H7 (cell line): Measurements from ENCODE around the gene REX1BD. TPM values are rescaled to one million over a fixed set of nuclear protein-coding genes. Genes with fewer than 3 reads are reported as not detected.

ENCODE experiments used
- DNase-seq: peaks from one replicate; pipeline ENCODE4 v3.0.0; 2012
- H3K27me3 ChIP-seq: 2 replicates; pipeline ENCODE4 v1.6.0; 2011; ENCODE audit warnings: mild to moderate bottlenecking, low read length; ENCODE audit not compliant: control insufficient read depth, insufficient read depth
- H3K36me3 ChIP-seq: replicated peaks from 2 replicates; pipeline ENCODE4 v1.5.1; 2011; ENCODE audit warnings: low read length; ENCODE audit not compliant: control insufficient read depth, insufficient read depth
- H3K4me3 ChIP-seq: 2 replicates; pipeline ENCODE4 v1.5.1; 2011; ENCODE audit warnings: low read depth, mild to moderate bottlenecking, control low read depth, low read length, moderate library complexity; ENCODE audit not compliant: insufficient read depth
- total RNA-seq: library from RNA; depleted of rRNA; stranded (reverse); fragments of >200 nt; shearing (Covaris generic); gene quantifications from 2 replicates; pipeline ENCODE4 v1.2.3, GENCODE V29; 2014

The REX1BD gene
- total RNA-seq, 1 experiment from 2014 or later = 117 TPM

DNA sequence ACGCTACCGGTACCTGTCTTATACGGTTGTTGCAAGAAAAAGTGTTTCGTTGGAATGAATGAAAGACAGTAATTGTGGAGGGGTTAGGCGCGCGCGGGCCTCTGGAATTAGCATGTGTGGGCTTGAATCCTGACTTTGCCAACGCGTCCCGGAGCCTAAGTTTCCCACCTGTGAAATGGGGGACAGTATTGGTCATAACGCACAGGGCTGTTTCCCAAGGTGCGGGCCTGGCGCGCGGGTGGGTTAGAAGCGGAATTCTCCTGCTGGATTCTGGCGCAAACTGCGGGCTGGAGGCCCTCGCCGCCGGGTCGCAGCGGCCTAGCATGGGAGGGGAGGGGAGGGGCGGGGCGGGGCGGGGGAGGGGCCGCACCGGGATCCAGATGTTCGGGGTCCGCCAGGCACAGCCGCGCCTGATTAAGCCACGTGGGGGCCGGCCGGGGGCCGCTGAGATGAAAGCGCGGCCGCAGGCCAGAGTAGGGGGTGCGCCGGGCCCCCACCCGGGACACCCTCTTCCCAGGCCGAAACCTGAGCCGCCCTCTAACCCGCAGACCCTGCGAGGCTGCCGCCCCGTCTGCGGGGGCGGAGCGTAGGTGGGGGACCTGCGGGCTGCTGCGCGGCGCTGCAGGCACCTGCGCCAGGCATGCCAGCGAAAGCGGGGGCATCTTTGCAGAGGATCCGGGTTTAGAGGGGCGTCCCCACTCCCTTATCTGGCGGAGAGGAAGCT is 22.9 kb downstream of the REX1BD start:
- Histone ChIP-seq H3K27me3 (peaks cover 81% of the 10 kb centered on the region), H3K36me3 (no peaks in the 10 kb centered on the region), H3K4me3 (peak overlapping the region; percentile 39)
- peak; percentile 97 for DNase-seq

DNA sequence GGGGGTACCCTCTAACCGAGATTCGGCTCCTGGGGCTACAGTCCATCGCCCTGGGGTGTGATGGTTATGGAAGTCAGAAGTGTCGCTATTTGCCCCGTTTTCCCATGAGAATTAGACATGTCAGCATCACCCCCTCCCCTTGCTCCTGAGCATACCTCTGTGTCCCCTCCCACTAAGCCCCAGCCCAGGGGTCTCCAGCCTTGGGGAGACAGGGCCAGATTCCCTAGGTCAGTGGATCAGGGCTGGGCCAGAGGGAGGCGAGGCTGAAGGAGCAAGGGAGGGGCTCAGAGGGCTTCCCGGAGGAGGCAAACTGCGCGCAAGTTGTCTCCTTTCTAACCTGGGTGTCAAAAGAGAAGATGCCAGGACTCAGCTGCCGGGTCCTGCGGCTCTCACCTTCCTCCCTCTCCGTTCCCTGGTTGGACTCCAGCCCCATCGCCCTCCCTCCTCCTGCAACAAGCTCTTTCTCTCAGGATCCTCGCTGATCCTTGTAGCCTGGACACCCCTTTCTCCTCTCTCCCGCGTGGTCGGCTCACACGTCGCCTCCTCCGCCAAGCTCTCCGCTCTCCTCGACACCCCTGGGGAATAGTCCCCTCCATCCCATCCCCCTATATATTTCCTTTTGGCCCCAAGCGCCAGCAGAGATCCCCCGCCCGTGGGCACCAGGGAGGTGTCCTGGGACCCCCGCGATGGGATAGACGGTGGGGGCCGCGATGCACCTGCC is 23.6 kb downstream of the REX1BD start:
- peak; percentile 75 for DNase-seq
- Histone ChIP-seq H3K27me3 (peaks cover 77% of the 10 kb centered on the region), H3K4me3 (peak overlapping the region; percentile 39), H3K36me3 (no peaks in the 10 kb centered on the region)

DNA sequence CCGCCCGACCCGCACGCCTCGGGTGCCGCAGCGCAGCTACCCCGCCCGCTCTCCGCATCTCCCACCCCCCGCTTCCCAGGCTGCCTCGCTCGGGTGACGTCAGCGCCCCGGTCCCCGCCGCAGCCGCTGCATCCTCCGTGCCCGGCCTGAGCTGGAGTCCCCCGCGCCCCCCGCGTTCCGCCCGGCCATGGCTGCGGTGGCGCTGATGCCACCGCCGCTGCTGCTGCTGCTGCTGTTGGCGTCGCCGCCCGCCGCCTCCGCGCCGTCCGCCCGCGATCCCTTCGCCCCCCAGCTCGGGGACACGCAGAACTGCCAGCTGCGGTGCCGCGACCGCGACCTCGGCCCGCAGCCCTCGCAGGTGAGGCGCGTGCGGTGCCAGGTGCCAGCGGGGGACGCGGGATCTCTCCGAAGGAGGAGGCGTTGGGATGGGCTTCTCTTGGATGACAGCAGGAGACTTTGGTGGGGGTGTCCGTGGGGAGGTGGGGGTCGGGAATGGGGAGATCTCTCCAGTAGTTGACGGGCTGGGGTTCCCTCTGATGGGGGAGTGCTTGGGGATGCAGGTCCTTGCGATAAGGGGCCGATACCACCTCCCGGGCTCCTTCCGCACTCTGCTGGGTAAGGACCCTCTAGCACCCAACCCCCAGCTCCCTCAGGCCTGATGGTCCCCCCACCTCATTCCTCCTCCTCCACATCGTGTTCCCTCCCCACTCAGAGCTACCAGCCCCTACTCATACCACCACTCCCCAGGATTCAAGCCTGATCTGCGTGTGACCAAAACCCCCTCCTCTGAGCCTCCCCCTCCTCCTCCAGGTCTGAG is 24.4 kb downstream of the REX1BD start, which contains the start of gene TMEM59L:
TSS of gene TMEM59L (plus strand) at position 99 of the 817 bp plus-strand sequence. CDS start at position 188, 89 bp downstream.
- peak; percentile 91 for DNase-seq
- no peaks in the 10 kb centered on the region for H3K36me3 ChIP-seq
- H3K27me3 ChIP-seq = peaks cover 69% of the 10 kb centered on the region
- H3K4me3 ChIP-seq = peak within 1 kb of the TSS; percentile 39

DNA sequence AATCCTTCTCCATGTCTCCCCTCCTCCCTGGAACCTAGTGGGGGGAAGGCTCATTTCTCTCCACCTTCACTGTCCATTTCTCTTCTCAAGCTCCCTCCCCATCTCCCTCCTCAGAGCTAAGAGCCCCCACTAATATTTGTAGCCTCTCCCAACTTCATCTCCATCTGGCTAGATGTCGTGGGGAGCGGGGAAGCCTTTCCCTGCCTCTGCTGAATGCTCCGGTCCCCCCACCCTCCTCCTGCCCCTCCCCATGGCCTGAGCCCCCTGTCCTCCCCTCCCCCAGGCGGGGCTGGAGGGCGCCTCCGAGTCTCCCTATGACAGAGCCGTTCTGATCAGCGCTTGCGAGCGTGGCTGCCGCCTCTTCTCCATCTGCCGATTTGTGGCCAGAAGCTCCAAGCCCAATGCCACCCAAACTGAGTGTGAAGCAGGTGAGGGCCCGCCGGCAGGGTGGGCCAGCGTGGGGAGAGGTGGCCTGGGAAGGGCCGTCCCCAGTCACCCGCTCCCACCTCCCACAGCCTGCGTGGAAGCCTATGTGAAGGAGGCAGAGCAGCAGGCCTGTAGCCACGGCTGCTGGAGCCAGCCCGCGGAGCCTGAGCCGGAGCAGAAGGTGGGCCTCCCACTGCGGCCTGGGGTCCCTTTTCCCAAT is 25.1 kb downstream of the REX1BD start:
- Histone ChIP-seq H3K4me3 (no peak overlapping the region; the same call in 1 of the 2 replicates), H3K36me3 (no peaks in the 10 kb centered on the region), H3K27me3 (peaks cover 62% of the 10 kb centered on the region)
- peak; percentile 80 for DNase-seq

DNA sequence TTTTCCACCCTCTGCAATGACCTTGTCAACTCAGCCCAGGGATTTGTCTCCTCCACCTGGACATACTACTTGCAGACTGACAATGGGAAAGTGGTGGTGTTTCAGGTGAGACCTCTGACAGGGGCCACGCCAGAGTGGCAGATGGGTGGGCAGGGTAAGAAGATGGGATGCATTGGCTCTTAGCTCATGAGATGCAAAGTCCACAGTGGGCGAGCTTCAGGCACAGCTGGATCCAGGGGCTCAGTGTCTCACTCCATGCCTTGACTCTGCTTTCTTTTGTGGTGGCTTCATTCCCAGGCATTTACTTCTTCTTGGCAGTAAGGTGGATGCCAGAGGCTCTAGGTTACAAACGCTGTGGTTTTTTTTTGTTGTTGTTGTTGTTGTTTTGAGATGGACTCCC is 27.4 kb downstream of the REX1BD start:
- peaks cover 41% of the 10 kb centered on the region for H3K27me3 ChIP-seq
- no peak for DNase-seq
- no peak overlapping the region for H3K4me3 ChIP-seq
- H3K36me3 ChIP-seq = no peaks in the 10 kb centered on the region

DNA sequence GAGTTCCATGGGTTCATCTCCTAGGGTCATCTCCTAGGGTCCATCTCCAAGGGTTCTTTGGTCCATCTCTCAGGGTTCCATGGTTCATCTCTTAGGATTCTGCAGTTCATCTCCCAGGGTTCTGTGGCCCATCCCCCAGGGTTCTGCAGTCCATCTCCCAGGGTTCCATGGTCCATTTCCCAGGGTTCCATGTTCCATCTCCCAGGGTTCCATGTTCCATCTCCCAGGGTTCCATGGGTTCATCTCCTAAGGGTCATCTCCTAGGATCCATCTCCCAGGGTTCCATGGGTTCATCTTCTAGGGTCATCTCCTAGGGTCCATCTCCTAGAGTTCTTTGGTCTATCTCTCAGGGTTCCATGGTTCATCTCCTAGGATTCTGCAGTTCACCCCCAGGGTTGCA is 29.0 kb downstream of the REX1BD start:
- DNase-seq = no peak
- H3K27me3 ChIP-seq = peaks cover 26% of the 10 kb centered on the region

DNA sequence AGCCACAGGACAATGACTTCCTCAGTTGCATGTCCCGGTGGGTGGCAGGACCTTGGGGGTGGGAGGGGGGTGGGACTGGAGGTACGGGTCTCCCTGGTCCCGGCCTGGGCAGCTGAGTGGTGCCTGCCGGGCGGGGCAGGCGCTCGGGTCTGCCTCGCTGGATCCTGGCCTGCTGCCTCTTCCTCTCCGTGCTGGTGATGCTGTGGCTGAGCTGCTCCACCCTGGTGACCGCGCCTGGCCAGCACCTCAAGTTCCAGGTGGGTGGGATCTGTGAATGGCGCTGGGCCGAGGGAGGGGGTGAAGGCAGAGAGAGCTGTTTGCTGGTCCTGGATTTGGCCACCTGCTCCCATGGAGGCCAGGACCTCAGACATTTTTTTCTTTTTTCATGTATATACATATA is 29.6 kb downstream of the REX1BD start:
- Histone ChIP-seq H3K27me3 (peaks cover 20% of the 10 kb centered on the region), H3K36me3 (no peaks in the 10 kb centered on the region), H3K4me3 (no peak overlapping the region)
- no peak for DNase-seq

More for the DNA sequence above, 29.0 kb downstream of the REX1BD start:
- Histone ChIP-seq H3K36me3 (no peaks in the 10 kb centered on the region), H3K4me3 (no peak overlapping the region)

DNA sequence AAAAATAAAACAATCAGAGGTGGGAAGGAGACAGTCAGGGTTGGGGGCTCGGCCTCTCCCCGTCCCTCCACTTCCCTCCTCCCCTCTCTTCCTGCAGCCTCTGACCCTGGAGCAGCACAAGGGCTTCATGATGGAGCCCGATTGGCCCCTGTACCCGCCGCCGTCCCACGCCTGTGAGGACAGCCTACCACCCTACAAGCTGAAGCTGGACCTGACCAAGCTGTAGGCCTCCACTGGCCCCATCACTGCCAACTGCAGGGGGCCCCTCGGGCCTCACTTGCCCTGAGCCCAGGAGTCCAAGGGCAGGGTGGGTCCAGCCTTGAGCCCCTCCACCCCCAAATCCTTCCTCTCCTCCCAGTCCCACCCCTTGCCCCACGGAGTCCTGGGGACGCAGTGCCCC is 31.7 kb downstream of the REX1BD start:
- Histone ChIP-seq H3K36me3 (no peaks in the 10 kb centered on the region), H3K4me3 (no peak overlapping the region), H3K27me3 (peaks cover 3% of the 10 kb centered on the region)
- no peak for DNase-seq

DNA sequence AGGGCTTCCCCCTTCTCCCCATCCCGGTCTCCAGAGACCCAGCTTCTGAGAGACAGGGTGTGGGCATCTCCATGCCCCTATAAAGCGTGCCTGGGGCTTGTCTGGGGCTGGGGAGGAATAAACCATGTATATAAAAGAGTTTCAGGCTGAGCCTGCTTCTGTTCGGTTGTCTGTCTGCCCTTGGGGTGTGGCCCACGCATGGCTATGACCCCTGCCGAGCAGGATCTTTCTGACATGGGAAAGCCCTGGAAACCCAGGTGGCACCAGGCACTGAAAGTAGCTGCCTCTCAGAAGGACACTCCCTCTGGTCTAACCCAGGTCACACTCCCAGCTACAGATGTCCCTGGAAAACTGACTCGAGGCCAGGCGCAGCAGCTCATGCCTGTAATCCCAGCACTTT is 32.3 kb downstream of the REX1BD start:
- no peak overlapping the region for H3K4me3 ChIP-seq
- DNase-seq = no peak
- H3K27me3 ChIP-seq = peaks cover 2% of the 10 kb centered on the region
- no peaks in the 10 kb centered on the region for H3K36me3 ChIP-seq

DNA sequence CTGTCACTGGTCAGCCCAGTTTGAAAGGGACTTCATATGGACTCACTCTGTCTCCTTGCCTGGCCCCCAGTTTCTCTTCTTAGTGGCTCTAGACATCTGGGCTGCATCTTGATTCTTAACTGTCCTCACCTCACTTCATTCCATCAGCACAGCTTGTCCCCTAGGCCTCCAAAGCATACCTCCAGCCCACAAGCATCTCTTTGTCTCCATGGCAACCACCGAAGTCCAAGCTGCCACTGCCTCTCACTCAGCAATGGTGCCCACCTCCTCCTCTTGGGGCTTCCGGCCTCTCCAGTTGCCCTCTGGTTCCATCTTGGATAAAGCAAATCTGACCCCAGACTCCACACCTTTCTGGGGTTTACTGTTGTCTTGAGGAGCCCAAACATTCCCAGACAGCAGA is 38.3 kb downstream of the REX1BD start:
- H3K36me3 ChIP-seq = no peaks in the 10 kb centered on the region
- H3K4me3 ChIP-seq = no peak overlapping the region
- H3K27me3 ChIP-seq = no peaks in the 10 kb centered on the region; the same call in 1 of the 2 replicates
- no peak for DNase-seq

DNA sequence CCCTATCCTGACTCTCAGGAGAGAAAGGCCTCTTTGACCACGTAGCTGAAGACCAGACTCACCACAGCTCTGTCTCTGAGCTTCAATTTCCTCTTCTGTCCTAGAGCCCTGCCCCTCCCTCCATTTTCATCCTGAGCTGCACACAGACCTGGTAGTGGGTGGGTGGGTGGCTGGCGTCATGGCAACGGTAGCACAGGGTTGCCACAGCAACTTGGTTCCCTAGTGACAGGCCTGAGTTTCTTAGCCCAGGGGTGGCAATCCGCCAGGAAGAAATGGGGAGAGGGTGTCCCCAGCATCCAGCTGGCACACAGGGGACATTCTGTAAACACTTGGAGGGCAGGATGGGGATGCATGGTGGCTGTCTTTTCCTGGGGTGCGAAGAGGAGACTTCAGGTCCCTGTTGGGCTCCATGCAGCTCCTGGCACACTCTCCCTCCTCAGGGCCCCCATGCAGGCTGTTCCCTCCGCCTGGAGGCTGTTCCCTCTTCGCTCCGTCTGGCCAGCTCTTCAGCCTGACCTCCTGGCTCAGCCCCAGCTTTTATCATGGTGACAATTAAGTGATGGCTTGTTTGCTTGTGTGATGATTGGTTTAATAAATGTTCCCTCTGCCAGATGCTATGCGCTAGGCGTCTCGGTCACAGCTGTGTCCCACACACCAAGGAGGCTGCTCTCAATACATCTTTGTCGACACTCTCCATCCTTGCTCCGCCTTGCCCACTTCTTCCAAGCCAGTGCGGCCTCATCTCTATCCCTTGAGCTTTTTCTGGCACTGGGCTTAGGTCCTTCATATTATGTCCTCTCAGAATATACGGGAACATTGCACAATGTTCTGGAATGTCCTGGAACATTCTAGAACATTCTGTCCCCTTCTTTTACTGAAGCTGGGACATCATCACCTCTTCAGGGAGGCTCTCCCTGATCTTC is 40.8 kb downstream of the REX1BD start:
- peak; percentile 40 for DNase-seq
- no peaks in the 10 kb centered on the region for H3K36me3 ChIP-seq
- H3K4me3 ChIP-seq = no peak overlapping the region
- H3K27me3 ChIP-seq = no peaks in the 10 kb centered on the region; the same call in 1 of the 2 replicates

DNA sequence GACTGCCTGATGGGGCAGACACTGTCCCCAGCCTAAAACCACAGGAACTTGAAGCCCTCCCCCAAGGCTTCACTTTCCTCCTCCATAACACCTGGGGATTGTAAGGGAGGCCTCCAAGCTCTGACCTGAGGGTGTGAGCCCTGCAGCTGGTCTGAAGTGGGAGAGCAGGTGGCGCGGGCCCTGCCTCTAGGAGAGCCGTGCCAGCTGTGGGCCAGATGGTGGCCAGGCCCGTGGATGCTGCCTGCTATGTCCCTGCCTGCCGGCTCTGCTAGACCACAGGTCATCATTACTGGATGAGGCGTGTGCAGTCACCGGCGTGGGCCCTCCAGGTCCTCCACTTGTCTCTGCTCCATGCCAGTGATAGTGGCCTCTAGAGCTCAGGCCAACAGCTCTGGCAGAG is 44.7 kb downstream of the REX1BD start:
- peaks cover 2% of the 10 kb centered on the region; the same call in 1 of the 2 replicates for H3K27me3 ChIP-seq
- no peaks in the 10 kb centered on the region for H3K36me3 ChIP-seq
- no peak for DNase-seq
- H3K4me3 ChIP-seq = no peak overlapping the region

DNA sequence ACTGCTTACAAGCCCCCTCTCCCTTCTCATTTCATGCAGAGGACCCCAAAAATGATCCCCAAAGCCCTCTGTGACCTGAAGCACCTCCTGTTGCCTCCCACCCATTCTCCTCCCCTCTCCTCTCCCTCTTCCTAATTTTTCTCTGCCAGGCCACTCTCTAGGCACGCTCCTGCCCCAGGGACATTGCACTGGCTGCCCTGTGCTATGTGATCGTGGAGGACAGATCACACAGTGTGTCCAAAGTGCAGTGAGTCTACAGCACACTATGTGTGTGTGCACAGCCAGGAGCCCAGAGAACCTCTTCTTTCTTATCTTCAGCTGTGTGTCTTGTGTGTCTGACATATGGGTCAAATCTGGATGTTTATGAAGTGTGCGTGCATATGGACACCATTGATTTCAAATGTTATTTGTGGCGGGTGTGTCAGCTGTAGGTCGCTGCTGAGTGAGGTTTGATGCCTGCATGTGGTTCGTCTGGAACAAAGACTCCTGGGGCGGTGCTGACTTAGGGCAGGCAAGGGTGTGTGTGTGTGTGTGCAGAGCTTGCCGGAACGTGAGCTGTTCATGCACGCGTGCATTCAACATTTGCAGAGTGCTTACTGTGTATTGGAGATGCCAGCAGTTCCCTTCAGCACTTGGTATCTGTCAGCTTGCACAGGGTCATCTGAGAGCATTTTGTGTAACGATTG is 46.2 kb downstream of the REX1BD start:
- H3K36me3 ChIP-seq = no peaks in the 10 kb centered on the region
- DNase-seq = no peak
- peaks cover 2% of the 10 kb centered on the region; the same call in 1 of the 2 replicates for H3K27me3 ChIP-seq
- H3K4me3 ChIP-seq = no peak overlapping the region
